HG03520 (cell line): ENCODE results near the gene CABP2.

ENCODE experiments used
- ATAC-seq: cut with Tn5 transposase; IDR thresholded peaks from one replicate; pipeline ENCODE4 v1.9.1; 2021; ENCODE audit warnings: mild to moderate bottlenecking, moderate library complexity; ENCODE audit not compliant: unreplicated experiment

Gene CABP2

DNA sequence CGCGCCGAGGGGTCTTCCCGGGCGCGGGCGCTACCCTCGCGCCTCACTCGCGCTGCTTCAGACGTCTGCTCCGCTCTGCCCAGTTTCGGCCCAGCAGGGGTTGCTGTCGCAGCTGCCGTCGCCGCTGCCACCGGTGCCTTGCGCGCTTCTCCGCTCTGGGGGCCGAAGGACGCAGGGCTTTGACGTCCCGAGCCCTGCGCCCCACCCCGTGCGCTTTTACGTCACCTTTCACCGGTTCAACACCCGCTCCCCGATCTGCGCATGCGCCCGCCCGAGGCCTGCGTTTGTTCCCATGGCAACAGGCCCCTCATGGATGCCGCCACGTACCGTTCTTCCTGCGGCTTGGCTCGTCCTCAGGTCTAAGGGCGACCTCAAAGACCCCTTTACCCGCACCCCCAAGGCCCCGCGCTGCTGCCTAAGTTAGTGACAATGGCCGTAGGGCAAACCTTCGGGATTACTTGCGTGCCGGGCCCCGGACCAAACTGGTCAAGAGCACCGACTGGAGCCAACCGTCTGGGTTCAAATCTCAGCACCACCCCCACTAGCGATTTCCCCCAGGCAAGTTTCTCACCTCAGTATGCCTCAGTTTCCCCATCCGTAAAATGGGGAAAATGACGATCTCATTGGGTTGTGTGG lies 14.6 kb downstream of the CABP2 start:
- ATAC-seq, result peak; percentile 33

DNA sequence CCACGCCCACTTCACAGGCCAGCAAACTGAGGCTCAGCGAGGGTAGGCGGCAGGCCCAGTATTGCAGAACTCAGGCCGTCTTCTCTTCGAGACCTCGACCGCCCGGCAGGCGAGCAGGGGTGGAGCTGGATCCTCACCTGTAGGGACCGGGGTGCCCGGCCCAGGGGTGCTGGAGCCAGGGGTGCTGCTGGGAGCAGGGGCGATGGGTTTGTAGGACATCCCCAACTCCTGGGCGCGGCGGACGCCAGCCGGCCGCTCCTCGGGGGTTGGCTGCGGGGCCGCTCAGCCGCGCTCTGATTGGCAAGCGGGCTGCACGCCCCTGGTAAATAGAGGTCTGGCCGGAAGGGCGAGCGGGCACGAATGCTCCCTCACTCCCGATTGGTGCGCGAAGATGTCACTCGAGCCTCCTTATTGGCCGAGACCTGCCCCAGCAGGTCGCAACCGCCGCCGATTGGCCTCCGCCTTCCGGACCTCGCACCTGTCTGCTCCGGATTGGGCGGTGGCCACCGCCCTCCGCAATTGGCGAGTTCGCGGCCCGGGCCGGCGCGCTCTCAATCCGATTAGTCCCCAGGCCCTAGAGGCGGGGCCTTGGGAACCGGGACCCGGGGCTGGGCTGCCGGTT lies 15.3 kb downstream of the CABP2 start, which contains the start of gene CDK2AP2:
Gene CDK2AP2, minus strand, starts transcription at position 299 of the 622 bp plus-strand sequence. Its CDS starts 80 bp downstream, at position 219.
- ATAC-seq, result peak; percentile 69

DNA sequence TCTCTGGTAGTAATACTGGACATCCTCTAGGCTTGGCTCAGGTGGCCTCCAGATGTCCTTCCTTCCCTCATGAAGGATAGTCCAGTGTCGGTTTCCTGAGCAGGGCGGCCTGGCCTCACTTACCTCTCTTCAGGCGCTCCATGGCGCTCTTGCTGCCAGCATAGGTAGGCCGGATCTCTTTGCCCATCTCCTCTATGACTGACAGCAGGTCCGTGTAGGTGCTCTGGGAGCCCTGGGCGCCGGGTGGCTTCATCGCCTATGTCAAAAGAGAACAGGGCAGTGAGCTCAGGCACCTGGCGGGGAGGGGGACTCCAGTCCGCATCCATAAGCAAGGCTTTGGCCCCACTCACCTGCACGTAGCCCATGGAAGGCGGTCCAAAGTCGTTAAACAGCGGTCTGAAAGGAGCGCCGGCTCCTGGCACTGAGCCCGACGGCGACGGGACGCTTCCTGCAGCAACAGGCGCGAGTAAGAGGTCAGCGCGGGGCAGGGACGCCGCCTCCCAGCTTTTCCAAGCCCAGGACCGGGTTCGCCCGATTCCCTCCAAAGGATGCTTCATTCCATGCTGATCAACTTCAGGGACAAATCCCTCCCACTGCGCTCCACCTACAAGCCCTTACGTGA lies 15.9 kb downstream of the CABP2 start:
- ATAC-seq, result no peak

DNA sequence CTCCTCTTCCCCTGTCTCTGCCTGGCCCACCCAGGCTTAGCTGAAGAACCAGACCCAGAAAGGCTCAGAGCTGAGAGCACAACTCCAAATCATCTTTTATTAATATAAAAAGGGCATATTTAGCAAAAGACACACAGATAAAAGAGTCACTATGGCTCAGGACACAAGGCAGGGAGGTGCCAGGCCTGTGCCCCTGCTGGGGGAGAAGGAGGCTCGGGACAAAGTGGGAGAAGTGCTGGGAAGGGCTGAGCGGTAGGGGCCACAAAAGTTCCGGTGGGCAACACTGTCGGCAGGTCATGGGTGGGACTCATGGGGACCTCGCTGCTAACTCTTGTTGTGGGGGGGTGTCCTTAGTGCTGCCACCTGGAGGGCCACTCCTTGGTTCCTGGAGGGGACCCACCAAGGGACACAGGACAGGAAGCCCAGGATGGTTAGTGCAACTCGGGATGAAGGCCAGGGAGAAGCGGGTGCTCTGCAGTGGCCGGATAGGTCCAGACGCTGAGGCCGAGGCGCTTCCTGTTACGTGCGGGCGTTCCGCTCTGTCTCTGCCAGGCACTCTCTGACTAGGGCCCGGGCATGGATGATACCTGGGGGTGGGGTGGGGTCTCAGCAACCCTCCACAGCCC lies 16.7 kb downstream of the CABP2 start:
- no peak for ATAC-seq

DNA sequence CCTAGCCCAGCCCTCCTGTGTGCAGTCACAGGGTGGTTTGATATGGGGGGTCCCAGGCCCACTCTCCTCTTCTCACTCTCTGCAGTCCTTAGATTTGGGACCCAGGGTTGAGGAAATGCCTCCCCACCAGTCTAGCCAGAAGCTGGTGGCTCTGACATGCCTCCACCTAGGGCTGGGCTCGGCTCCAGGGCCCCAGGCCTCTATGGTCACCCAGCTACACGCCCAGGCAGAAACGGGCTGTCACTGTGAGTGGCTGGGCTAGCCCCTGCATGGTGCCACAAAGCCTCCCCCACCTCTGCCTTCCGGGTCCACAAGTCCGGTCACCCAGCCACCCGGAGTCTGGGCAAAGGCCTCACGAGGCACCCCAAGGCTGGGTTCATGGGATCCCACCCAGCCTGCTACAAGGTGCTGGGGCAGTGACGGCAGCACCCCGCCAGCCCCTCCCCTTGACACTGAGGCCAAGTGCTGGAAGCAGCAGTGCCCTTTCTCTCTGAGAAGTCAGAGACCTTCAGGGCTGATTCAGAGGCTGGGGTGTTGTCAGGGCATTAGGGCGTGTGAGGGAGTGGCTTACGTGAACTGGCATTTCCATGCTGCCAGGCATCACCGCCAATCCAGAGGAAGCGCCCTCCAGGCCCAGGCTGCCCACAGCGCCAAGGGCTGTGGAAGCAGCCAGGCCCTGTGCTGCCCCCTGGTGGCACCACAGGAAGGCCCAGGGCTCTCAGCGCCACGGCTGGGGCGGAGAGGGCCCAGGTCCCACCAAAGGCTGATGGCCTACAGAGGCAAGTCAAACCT lies 17.4 kb downstream of the CABP2 start:
- no peak for ATAC-seq

- no peak for ATAC-seq
These were observed 18.2 kb downstream of the CABP2 start, which contains the start of gene PITPNM1 for GRCh38 chr11:67504950-67505581. Gene PITPNM1, minus strand, starts transcription at chr11:67505363. Its CDS starts 1,183 bp downstream, at chr11:67504180.

DNA sequence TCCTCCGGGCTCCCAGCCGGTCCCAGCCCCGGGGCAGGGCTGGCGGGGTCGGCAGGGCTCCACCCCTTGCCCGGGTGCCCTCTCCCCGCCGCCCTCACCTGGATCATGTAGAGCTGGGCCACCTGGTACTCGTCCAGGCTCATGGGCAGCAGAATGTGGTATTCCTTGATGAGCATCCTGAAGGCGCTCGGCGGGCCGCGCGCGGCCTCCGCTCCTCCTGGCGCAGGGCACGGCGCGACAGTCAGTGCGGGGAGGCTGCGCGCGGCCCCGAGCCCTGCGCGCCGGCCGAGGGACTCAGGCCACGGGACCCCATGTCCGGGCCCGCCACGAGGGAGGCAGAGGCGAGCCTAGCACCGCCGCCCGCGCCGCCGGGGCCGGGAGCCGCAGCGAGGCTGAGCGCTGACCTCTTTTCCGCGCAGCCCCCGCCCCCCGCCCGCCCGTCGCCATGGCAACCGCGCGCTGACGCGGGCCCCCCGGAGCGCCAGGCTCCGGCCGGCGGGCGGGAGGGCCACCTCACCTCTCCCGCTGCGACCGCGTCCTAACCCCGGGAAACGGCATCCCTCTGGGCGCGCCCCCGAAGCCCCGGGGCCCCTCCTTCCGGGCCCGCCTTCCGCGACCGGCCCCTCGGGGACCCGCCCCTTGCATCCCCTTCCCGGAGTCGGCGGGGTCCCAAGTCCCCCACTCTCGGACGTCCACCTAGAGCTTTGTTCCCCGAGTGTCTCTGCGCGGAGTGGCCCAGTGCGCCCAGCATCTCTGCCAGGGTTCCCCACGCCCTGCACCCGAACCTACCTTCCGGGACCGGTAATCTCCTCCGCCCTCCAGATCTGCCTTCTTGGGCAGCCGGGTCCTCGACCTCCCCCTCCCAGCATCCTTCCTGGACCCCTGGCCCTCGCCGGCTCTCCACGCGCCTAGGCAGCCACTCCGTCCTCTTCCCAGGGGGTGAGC lies 19.0 kb downstream of the CABP2 start:
- no peak for ATAC-seq

DNA sequence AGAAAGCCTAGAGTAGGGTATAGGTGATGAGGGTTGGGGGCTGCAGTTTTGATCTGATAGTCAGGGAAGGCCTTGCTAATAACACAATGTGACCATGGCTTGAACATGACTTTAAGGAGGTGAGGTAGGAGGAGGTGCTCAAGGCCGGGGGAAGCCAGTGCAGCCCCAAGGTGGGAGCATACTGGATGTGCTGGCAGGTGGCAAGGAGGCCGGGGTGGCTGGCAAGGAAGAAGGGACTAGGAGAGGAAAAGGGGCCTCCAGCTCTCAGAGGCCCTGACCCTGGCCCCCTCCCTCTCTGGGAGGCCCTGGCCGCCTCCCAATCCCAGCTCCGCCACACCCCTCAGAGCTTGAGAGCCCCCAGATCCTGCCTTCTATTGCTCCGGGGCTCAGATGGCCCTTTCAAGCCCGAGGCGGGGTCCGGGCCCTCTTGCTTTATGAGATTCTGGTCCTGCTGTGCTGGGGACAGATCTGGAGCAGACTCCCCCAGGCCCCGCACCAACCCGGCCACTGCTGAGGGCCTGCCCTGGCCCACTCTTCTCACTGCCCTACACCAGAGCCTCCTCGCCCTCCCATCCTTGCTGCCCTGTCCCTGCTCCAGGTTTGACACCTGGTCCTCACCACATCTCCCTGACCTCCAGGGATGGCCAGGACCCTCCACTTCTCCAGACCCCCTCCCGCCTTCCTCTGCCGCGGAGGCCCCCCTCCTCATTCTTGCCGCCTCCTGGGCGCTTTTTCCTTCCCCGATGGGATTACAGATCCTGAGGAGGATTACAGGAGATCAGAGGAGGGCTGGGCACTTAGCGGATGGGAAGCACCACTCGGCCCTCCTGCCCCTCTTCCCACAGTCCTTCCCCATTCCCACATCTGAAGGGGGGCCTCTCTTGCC lies 19.9 kb downstream of the CABP2 start:
- ATAC-seq, result no peak

- ATAC-seq, result no peak
These were observed 20.8 kb downstream of the CABP2 start for GRCh38 chr11:67502328-67502979.

DNA sequence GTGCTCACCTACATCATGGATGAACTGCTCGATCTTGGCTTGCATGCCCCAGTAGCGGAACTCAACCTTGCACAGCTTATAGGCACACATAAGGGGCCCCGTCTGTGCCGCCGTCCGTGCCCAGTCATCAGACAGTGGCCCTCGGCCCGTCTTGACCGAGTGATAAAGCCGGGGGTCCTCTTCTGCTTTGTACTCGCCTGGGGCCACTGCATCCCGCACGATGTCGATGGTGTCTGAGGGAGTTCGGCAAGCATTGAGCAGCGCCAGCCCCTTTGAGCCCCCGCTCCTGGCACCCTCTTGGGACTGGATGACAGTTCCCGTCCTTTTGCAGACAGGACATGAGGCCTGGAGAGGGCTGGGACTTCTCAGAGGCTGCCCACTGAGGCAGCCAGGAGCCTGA lies 21.4 kb downstream of the CABP2 start:
- ATAC-seq, result no peak

DNA sequence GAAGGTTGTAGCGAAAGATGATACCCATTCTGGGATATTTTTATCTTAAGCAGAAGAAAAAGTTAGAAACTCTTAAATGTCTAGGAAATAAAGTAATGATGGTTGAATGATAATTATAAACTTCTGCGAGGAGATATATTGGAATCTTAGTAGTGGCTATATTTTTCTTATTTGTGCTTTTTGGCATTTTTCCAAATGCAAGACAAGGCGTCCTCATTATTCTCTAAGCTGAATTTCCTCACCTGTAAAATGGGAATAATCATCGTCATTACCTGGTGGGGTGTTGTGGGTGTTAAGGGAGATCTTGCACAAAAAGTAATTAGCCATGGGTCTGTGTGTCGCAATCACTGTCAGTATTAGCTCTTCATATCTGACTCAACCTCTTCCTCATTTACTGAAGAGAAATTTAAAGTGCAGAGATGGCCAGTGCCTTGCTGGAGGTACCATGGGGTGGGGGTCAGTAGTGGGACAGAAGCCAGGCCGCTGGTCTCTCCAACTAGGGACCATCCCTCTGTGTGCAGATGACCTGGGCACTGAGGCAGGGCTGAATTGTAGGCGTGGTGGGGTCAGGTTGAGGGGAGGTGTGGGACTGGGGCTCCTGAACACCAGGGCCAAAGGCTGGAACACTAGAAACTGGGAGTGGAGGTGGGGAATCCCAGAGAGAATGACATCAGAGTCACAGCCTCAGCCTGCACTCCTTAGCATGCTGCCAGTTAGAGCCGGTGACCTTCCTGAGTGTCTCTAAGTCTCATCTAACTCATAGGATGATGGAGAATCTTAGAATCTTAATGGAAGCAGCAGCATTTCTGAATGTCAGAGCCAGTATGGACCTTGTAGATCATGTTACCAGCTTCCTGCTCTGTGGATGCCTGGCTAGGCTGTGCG lies 22.2 kb downstream of the CABP2 start:
- ATAC-seq, result no peak

DNA sequence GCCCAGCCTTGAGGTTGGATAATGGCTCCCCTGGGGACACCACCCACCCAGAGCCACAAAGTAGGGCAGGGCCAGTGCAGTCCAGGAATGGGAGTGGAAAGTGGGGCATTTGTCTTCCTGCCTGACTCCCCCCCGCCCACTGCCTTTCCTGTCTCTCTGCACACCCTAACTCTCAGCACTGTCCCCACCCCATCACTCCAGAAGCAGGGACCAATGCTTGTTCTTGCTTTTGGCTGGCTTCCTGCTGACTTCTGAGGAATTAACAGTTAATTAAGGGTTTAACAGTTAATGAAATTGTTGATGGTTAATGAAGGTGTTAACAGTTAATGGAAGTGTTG lies 22.8 kb downstream of the CABP2 start:
- ATAC-seq, result no peak

DNA sequence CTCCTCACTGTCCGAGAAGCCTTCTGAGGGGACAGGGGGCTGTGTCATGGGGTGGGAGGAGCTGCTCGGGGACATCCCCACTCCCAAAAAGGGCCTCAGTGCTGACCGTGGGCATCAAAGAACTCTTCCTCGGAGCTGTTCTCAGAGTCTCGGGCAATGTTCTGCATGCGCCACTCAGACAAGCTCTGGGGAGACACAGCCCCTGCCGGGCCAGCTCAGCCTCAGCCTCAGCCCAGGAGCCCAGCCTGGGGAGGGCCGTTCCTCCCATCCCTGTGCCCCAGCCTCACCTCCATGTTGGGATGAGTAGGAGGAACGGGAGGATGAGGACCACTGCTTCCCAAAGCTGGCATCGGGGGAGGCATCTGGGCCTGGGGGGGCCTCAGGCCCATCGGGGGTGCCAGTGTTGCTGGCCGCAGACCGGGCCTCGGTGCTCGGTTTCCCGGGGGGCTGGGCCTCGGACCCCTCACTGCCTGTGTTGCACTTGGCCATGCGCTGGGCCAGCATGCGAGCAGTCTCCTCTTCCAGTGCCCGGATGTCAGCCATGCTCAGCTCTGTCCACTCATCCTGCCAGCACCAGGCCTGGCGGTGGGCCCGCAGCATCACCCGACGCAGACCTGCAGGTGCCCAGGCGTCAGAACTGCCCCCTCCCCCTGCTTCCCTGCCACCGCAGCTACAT lies 23.3 kb downstream of the CABP2 start:
- ATAC-seq, result no peak

DNA sequence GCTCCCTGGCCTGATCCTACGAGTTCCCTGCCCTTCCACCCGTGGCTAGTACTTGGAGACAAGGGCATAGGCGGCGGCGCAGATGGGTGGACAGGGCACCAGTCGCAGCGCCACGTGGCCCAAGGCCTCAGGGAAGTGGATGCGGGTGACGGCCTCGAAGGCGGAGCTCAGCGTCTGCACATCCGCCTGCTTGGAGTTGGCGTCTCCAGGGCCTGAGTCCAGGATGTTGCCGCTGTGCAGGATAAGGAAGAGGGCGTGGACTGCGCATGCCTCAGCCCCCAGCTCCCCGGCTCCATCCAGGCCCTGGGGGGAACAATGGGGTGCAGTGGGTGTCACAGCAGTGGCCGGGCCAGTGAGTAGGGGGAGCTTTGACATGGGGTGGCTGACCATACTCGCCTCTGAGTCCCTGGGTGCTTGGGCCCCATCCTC lies 24.7 kb downstream of the CABP2 start:
- ATAC-seq, result no peak

DNA sequence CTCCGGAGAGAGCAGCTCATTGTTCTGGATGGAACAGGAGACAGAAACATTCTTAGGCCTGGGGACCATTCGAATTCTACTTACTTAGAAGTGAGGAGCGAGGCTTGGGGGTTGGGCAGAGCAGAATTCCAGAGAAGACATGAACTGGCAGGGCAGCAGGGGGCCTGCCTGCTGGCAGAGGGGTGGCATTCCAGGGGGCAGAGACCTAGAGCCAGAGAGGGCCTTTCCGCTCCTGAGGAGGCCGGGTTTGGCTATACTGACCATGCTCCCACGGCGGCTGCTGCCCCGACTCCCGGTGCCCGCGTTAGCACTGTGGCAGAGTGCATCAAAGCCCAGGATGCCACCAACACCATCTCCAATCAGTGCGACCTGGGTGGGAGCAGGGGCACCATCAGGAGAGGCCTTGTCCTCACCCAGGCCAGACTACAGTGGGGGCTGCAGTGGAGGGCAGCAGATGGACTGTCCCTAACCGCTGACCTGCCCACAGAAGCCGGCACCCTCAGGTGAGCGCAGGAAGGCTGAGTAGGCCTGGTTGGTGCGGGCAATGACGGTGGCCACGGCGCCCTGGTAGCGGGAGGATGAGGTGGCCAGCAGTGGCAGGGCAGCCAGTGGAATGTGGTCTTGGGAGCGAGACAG lies 25.5 kb downstream of the CABP2 start:
- no peak for ATAC-seq

GRCh38 chr11:67496113-67496512 lies 27.1 kb downstream of the CABP2 start:
- no peak for ATAC-seq
